Measurements from ENCODE around the gene MRPS11. TPM values are rescaled to one million over a fixed set of nuclear protein-coding genes. Genes with fewer than 3 reads are reported as not detected.

MRPS11 gene
- total and polyA plus RNA-seq, 2 donors from 2014 or later: 35.2 to 96.8 TPM

GRCh38 chr15:88498996-88499395 lies 31.5 kb downstream of the MRPS11 start:
- Histone ChIP-seq H3K4me3 (ENCODE audit: low read length in 3 of 3) (no peak overlapping the region), H3K9me3 (ENCODE audit: control insufficient read depth in 2 of 3, insufficient read depth in 1 of 3, low read length in 3 of 3) (no peaks in the 10 kb centered on the region), H3K27ac (ENCODE audit: low read depth in 2 of 2, low read length in 2 of 2) (no peak overlapping the region), H3K4me1 (ENCODE audit: control insufficient read depth in 2 of 3, insufficient read depth in 2 of 3, low read depth in 1 of 3, low read length in 3 of 3) (no peaks in the 10 kb centered on the region), H3K9ac (ENCODE audit: low read length in 3 of 3) (no peak overlapping the region), H3K36me3 (ENCODE audit: control insufficient read depth in 2 of 3, insufficient read depth in 3 of 3, low read length in 3 of 3) (peaks cover 2 to 4% (median 3%) of the 10 kb centered on the region in 3 donors), H3K27me3 (ENCODE audit: control insufficient read depth, insufficient read depth, low read length) (no peaks in the 10 kb centered on the region)
- TF ChIP-seq, protein P1, sequence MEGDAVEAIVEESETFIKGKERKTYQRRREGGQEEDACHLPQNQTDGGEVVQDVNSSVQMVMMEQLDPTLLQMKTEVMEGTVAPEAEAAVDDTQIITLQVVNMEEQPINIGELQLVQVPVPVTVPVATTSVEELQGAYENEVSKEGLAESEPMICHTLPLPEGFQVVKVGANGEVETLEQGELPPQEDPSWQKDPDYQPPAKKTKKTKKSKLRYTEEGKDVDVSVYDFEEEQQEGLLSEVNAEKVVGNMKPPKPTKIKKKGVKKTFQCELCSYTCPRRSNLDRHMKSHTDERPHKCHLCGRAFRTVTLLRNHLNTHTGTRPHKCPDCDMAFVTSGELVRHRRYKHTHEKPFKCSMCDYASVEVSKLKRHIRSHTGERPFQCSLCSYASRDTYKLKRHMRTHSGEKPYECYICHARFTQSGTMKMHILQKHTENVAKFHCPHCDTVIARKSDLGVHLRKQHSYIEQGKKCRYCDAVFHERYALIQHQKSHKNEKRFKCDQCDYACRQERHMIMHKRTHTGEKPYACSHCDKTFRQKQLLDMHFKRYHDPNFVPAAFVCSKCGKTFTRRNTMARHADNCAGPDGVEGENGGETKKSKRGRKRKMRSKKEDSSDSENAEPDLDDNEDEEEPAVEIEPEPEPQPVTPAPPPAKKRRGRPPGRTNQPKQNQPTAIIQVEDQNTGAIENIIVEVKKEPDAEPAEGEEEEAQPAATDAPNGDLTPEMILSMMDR (IDR thresholded peaks at IDR 0.05; ENCODE audit: borderline replicate concordance, extremely low read depth, insufficient read depth): no peak
- DNase-seq: peak in 3 of 5 donors; percentile 38 to 77 (median 65)
- intact Hi-C loops (cut with DNase I): no loop called here
- FAIRE-seq: no peak

- H3K9ac ChIP-seq (ENCODE audit: low read length in 3 of 3): no peak overlapping the region
- intact Hi-C loops (cut with DNase I): no loop called here
- DNase-seq (no peak), FAIRE-seq (no peak)
- H3K9me3 ChIP-seq (ENCODE audit: control insufficient read depth in 2 of 3, insufficient read depth in 1 of 3, low read length in 3 of 3): no peaks in the 10 kb centered on the region
- no peaks in the 10 kb centered on the region for H3K27me3 ChIP-seq (ENCODE audit: control insufficient read depth, insufficient read depth, low read length)
- H3K36me3 ChIP-seq (ENCODE audit: control insufficient read depth in 2 of 3, insufficient read depth in 3 of 3, low read length in 3 of 3): peaks cover 2 to 4% (median 3%) of the 10 kb centered on the region in 3 donors
- H3K27ac ChIP-seq (ENCODE audit: low read depth in 2 of 2, low read length in 2 of 2): no peak overlapping the region
- no peak overlapping the region for H3K4me3 ChIP-seq (ENCODE audit: low read length in 3 of 3)
- H3K4me1 ChIP-seq (ENCODE audit: control insufficient read depth in 2 of 3, insufficient read depth in 2 of 3, low read depth in 1 of 3, low read length in 3 of 3): no peaks in the 10 kb centered on the region
- TF ChIP-seq, protein P1 (IDR thresholded peaks at IDR 0.05; ENCODE audit: borderline replicate concordance, extremely low read depth, insufficient read depth): no peak
Observed at GRCh38 chr15:88504445-88504844, 36.9 kb downstream of the MRPS11 start.

DNA sequence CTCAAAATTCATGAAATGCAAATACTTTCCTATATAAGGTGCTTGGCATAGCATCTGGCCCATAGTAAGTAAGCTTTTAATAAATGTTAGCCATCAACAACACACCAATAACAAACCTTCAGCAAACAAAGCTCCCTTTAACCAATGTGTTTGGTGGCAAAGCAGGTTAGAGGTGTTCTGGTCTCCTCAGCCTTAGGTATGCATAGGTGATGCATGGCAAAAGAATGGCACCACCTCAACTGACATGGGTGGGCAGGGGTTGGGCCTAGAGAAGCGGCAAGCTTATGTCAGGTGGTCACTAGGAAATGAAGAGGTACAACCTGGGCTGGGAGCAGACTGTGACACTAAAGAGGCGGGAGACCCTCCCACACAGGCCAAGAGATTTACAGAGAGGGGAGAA lies 38.2 kb downstream of the MRPS11 start:
- no peak for FAIRE-seq
- intact Hi-C loops (cut with DNase I): no loop called here

More for the DNA sequence above, 38.2 kb downstream of the MRPS11 start:
- H3K4me3 ChIP-seq (ENCODE audit: low read length in 3 of 3): no peak overlapping the region
- DNase-seq: no peak
- no peaks in the 10 kb centered on the region for H3K9me3 ChIP-seq (ENCODE audit: control insufficient read depth in 2 of 3, insufficient read depth in 1 of 3, low read length in 3 of 3)
- H3K27me3 ChIP-seq (ENCODE audit: control insufficient read depth, insufficient read depth, low read length): no peaks in the 10 kb centered on the region
- peaks cover 4 to 10% (median 9%) of the 10 kb centered on the region in 3 donors for H3K36me3 ChIP-seq (ENCODE audit: control insufficient read depth in 2 of 3, insufficient read depth in 3 of 3, low read length in 3 of 3)
- no peak overlapping the region for H3K27ac ChIP-seq (ENCODE audit: low read depth in 2 of 2, low read length in 2 of 2)
- H3K4me1 ChIP-seq (ENCODE audit: control insufficient read depth in 2 of 3, insufficient read depth in 2 of 3, low read depth in 1 of 3, low read length in 3 of 3): no peaks in the 10 kb centered on the region
- H3K9ac ChIP-seq (ENCODE audit: low read length in 3 of 3): no peak overlapping the region
- TF ChIP-seq, protein P1 (IDR thresholded peaks at IDR 0.05; ENCODE audit: borderline replicate concordance, extremely low read depth, insufficient read depth): no peak

All from kidney (tissue), 14 donors.